Thymus (tissue), 11 donors: ENCODE results near the gene SSH2. TPM values are rescaled to one million over a fixed set of nuclear protein-coding genes. Genes with fewer than 3 reads are reported as not detected.
A peak's percentile ranks its signal among the peaks of the same experiment; 100 is the strongest.
"Not testable (repeated sequence)": the region's sequence is repeated elsewhere in the genome, so short reads cannot be mapped to it uniquely, and the experiment has no call there.

Experiments used
- DNase-seq, 9 donors: peaks; one replicate each; pipeline ENCODE4 v3.0.0-alpha.2; 2013; ENCODE audit warnings: low spot score in 9 of 9, low read depth in 6 of 9, missing footprints in 1 of 9
- H3K27ac ChIP-seq, 2 donors: one replicate each; pipeline ENCODE4 v1.5.1; 2013; ENCODE audit warnings: control low read depth in 1 of 2, low read depth in 1 of 2, low read length in 1 of 2, mild to moderate bottlenecking in 1 of 2, moderate library complexity in 1 of 2
- H3K27me3 ChIP-seq, 2 donors: one replicate each; pipeline ENCODE4 v1.5.1; 2013; ENCODE audit warnings: low read length in 1 of 2; ENCODE audit not compliant: control insufficient read depth in 2 of 2, insufficient read depth in 1 of 2
- H3K36me3 ChIP-seq, 2 donors: one replicate each; pipeline ENCODE4 v1.5.1; 2013; ENCODE audit warnings: low read length in 1 of 2, mild to moderate bottlenecking in 1 of 2, moderate library complexity in 1 of 2; ENCODE audit not compliant: control insufficient read depth in 2 of 2, insufficient read depth in 2 of 2
- H3K4me1 ChIP-seq, 2 donors: one replicate each; pipeline ENCODE4 v1.5.1; 2013; ENCODE audit warnings: low read length in 2 of 2; ENCODE audit not compliant: control insufficient read depth in 2 of 2, insufficient read depth in 2 of 2
- H3K4me3 ChIP-seq, 2 donors: one replicate each; pipeline ENCODE4 v1.5.1; 2013; ENCODE audit warnings: low read length in 2 of 2, control low read depth in 1 of 2, mild to moderate bottlenecking in 1 of 2
- H3K9me3 ChIP-seq, 2 donors: one replicate each; pipeline ENCODE4 v1.5.1; 2013; ENCODE audit warnings: low read length in 1 of 2, mild to moderate bottlenecking in 1 of 2; ENCODE audit not compliant: control insufficient read depth in 2 of 2, insufficient read depth in 1 of 2
- WGBS: extraction: QIAGEN DNeasy Blood & Tissue Kit; methylation state at CpG from one replicate; pipeline ENCODE4 v1.1.7; 2013; 5-methylcytosine and 5-hydroxymethylcytosine counted together
- polyA plus RNA-seq: library from polyadenylated mRNA; stranded (reverse); fragments of 200-250 nt; gene quantifications from one replicate; pipeline ENCODE4 v1.2.3, GENCODE V29; 2013
- total RNA-seq: library from RNA; stranded (reverse); fragments of 120-200 nt; gene quantifications from one replicate; pipeline ENCODE4 v1.2.4, GENCODE V29; 2013
- donor health status: healthy.

SSH2 gene
- total and polyA plus RNA-seq, 2 donors = 25.4 to 28.5 TPM

DNA sequence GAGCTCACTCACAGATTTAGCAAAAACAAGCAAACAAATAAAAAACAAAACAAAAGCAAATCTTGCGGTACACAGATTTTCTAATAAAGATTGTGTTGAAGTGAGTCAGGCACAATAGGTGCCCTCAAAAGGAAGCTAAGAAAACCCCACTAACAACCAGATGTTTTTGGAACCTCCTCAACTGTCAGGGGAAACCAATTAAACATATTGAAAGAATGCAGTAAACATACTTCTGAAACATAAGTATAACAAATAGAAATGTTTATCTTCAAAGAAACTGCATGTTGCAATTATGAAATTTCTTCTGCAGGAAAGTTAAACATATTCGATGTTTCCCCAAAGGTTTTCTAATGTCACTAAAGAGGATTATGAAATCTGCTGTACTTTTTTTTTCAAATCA lies 196.9 kb downstream of the SSH2 start:
- H3K27ac ChIP-seq = peak overlapping the region in 1 of 2 donors; percentile 61
- H3K4me3 ChIP-seq = no peak overlapping the region
- H3K4me1 ChIP-seq = peaks cover 7 to 12% of the 10 kb centered on the region in 2 donors
- H3K27me3 ChIP-seq = no peaks in the 10 kb centered on the region
- H3K9me3 ChIP-seq = no peaks in the 10 kb centered on the region
- WGBS = 85% methylated on average over 2 of the region's 2 CpGs
- H3K36me3 ChIP-seq = peaks cover 0 to 7% of the 10 kb centered on the region in 2 donors
- peak in 1 of 9 donors; percentile 56 for DNase-seq

DNA sequence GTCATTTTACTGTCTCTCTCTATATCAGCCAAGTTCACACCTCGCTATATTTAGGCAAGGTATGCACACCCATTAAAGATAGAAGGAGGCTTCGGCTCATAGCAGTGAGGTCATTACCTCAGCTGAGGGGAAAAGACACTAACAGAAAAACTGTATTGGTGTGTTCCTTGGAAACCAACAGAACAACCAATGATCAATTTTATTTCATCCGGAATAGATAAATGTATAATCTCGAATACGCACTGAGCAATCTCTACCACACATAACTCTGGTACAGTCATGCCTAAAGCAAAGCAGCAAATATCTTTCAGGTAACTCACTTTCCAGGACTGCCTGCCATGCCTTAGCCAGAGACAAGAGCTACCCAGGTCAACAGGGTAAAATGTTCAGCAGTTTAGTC lies 197.4 kb downstream of the SSH2 start:
- Histone ChIP-seq H3K9me3 (no peaks in the 10 kb centered on the region), H3K4me1 (peaks cover 7 to 16% of the 10 kb centered on the region in 2 donors), H3K36me3 (peaks cover 0 to 7% of the 10 kb centered on the region in 2 donors), H3K4me3 (no peak overlapping the region), H3K27me3 (no peaks in the 10 kb centered on the region), H3K27ac (peak overlapping the region; percentile 27 to 61)
- no peak for DNase-seq
- WGBS = 98% methylated on average over 5 of the region's 5 CpGs

DNA sequence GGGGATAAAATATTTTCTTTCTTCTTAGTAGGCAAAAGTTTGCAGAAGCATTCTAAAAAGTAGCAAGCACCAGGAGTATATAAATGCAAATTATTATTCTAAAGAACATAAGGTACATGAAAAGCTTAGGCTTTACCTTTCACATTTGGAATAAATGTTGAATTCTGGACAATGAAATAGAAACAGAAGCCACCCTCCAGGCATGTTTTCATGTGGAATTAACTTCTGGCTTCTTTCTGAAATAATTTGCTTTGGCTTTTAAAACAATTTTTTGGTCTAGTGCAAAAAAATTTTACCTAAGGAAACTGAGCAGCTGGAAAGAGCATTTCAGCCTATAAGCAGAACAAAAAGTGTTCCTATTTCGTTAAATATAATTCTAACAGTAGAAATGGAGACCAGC lies 197.8 kb downstream of the SSH2 start:
- DNase-seq = no peak
- Histone ChIP-seq H3K27ac (peak overlapping the region in 1 of 2 donors; percentile 61), H3K9me3 (no peaks in the 10 kb centered on the region), H3K4me3 (no peak overlapping the region), H3K4me1 (peaks cover 7 to 16% of the 10 kb centered on the region in 2 donors), H3K27me3 (no peaks in the 10 kb centered on the region), H3K36me3 (peaks cover 0 to 7% of the 10 kb centered on the region in 2 donors)
- 94% methylated on average over 1 of the region's 1 CpG for WGBS

DNA sequence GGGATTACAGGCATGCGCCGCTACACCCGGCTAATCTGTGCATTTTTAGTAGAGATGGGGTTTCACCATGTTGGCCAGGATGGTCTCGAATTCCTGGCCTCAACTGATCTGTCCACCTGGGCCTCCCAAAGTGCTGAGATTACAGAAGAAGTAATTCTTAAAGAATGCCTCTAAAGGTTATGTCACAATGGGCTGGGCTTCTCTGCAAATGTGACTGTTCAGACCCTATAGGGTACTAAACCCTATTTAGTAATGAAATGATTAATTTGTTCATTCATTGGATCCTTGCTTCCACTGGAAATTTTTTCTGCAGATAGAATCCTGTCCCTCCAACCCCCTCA lies 198.5 kb downstream of the SSH2 start:
- 98% methylated on average over 4 of the region's 4 CpGs for WGBS
- H3K27me3 ChIP-seq = no peaks in the 10 kb centered on the region
- H3K4me3 ChIP-seq = no peak overlapping the region
- no peak for DNase-seq
- H3K36me3 ChIP-seq = peaks cover 0 to 7% of the 10 kb centered on the region in 2 donors
- H3K9me3 ChIP-seq = no peaks in the 10 kb centered on the region
- no peak overlapping the region for H3K27ac ChIP-seq
- H3K4me1 ChIP-seq = peaks cover 10 to 21% of the 10 kb centered on the region in 2 donors

DNA sequence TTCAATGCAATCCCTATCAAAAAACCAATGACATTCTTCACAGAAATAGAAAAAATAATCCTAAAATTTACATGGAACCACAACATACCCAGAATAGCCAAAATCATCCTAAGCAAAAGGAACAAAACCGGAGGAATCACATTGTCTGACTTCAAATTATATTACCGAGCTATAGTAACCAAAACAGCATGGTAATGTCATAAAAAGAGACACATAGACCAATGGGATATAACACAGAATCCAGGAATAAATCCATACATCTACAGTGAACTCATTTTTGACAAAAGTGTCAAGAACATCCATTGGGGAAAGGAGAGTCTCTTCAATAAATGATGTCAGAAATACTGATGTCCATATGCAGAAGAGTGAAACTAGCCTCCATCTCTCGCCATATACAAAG lies 201.5 kb downstream of the SSH2 start:
- H3K4me3 ChIP-seq = no peak overlapping the region
- peaks cover 0 to 6% of the 10 kb centered on the region in 2 donors for H3K36me3 ChIP-seq
- H3K27me3 ChIP-seq = no peaks in the 10 kb centered on the region
- H3K4me1 ChIP-seq = peaks cover 30 to 48% of the 10 kb centered on the region in 2 donors
- no peak for DNase-seq
- WGBS = 98% methylated on average over 3 of the region's 3 CpGs
- no peak overlapping the region for H3K27ac ChIP-seq
- no peaks in the 10 kb centered on the region for H3K9me3 ChIP-seq

DNA sequence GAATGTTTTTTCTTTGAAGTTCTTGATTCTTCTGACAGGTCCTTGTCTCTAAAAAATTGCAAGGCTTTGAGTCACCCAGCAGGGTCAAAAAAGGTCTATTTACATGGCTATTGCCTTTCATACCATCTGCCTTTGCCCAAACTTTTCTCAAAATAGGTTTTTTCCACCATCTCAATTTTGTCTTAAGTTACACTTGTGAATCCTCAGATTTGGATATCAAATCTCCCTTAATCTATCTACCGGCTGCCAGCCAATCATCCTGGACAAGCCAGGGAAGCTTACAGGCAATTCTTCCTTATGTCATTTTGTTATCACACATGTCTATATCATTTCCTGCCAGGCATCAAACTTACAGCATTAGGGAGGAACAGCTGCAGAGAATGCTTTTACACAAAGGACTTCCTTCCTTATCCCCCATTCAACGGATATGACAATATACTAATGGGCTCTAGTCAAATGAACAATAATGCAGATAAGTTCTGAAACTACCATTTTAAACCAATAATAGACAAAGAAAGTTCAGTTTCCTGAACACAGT lies 203.2 kb downstream of the SSH2 start:
- Histone ChIP-seq H3K36me3 (peaks cover 0 to 6% of the 10 kb centered on the region in 2 donors), H3K4me3 (no peak overlapping the region), H3K9me3 (no peaks in the 10 kb centered on the region), H3K27ac (peak overlapping the region; percentile 84 to 89), H3K4me1 (peaks cover 28 to 54% of the 10 kb centered on the region in 2 donors), H3K27me3 (no peaks in the 10 kb centered on the region)
- peak in 4 of 9 donors; percentile 53 to 83 (median 60) for DNase-seq
- WGBS = 1% methylated on average over 2 of the region's 2 CpGs

DNA sequence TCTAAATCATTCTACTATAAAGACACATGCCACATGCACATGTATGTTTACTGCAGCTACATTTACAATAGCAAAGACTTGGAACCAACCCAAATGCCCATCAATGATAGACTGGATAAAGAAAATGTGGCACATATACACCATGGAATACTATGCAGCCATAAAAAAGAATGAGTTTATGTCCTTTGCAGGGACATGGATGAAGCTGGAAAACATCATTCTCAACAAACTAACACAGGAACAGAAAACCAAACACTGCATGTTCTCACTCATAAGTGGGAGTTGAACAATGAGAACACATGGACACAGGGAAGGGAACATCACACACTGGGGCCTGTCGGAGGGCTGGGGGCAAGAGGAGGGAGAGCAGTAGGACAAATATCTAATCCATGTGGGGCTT lies 204.6 kb downstream of the SSH2 start:
- Histone ChIP-seq H3K4me1 (peaks cover 39 to 63% of the 10 kb centered on the region in 2 donors), H3K27ac (peak overlapping the region in 1 of 2 donors; percentile 89)
- not testable (repeated sequence) for H3K9me3 ChIP-seq, H3K4me3 ChIP-seq, DNase-seq, H3K36me3 ChIP-seq, H3K27me3 ChIP-seq
- 100% methylated on average over 1 of the region's 1 CpG for WGBS

DNA sequence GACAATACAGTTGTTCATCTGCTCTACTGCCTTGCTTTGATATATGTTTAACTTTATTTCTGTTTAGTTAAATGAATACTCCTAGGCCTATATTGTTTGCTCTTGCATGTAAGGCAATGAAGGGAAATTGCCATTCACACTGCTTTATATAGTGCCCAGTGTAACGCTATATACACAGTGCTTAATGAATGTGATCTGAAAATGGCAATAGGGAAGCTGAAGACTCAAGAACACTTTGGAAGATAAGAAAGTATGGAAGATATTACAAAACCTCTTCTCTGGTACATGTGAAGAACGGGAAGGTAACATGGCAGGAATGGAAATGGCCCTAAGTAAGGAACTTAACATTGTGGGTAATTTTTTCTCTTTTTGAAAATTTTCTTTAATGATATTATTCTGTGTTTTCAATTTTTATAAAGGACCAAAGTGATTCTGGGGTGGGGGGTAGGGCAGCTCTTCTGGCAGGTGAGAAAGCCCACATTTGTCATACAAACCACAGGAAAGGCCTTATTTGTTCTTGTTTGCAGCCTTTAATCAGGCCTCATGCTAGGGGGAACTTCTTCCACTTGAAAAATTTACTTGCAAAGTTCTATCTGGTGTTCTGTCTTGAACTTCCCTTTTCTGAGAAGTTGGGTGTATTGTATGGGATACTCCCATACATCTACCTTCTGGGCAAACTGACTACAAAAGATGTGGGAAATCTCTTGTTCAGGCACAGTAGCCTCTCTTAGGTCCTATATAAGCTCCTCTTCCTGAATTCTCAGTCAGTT lies 206.6 kb downstream of the SSH2 start:
- peak overlapping the region in 1 of 2 donors; percentile 38 for H3K4me3 ChIP-seq

DNA sequence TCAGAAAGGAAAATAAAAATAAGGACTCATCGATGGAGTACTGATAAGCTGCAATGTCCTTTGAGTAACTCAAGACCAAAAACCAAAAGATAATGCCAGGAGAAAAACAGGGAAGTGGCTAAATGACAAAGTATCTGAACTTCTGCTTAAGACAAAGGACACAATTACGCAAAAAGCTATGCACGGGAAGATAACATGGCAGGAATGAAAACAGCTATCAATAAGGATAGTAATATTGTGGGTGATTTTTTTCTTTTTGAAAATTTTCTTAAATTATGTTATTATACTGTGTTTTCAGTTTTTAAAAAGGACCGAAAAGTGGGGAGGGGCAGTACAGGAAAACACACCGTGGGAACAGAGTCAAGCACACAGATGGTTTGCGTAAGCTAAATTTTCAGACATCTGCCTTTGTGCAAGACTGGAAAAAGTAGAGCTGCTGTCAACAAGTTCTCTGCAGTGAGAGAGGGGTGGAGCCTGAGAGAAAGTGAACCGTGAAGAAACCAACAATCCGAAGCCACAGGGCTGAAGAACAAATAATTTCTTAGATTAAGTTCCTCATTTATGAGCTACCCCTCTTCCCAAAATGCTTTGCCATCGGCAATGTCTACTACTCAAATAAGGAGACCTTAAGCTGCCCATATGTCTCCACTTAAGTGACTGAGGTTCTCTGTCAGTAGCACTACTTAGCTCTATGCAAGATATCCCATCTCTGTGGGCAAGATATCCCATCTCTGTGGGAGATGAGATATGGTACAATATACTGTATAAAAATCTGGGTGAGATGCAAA lies 207.4 kb downstream of the SSH2 start:
- Histone ChIP-seq H3K27ac (peak overlapping the region; percentile 97), H3K4me1 (peaks cover 42 to 79% of the 10 kb centered on the region in 2 donors), H3K9me3 (no peaks in the 10 kb centered on the region), H3K27me3 (no peaks in the 10 kb centered on the region), H3K36me3 (peaks cover 0 to 11% of the 10 kb centered on the region in 2 donors), H3K4me3 (peak overlapping the region; percentile 3 to 38)
- peak in 8 of 9 donors; percentile 70 to 95 (median 84) for DNase-seq
- 2% methylated on average over 9 of the region's 9 CpGs for WGBS

More for the DNA sequence above, 206.6 kb downstream of the SSH2 start:
- 55% methylated on average over 2 of the region's 2 CpGs for WGBS
- Histone ChIP-seq H3K9me3 (no peaks in the 10 kb centered on the region), H3K27ac (peak overlapping the region; percentile 97), H3K27me3 (no peaks in the 10 kb centered on the region), H3K36me3 (peaks cover 0 to 8% of the 10 kb centered on the region in 2 donors), H3K4me1 (peaks cover 42 to 79% of the 10 kb centered on the region in 2 donors)
- DNase-seq = peak in 4 of 9 donors; percentile 44 to 80 (median 58)
